ENCODE data around the gene TCP11L2.

GRCh38 chr12:106281804-106282203 is 20.7 kb upstream of the TCP11L2 start:
- no peak for TF ChIP-seq CTCF (IDR thresholded peaks at IDR 0.05; ENCODE audit: low read depth, low read length, poor library complexity, severe bottlenecking)
- TF ChIP-seq EZH2phosphoT487 (IDR thresholded peaks at IDR 0.05; ENCODE audit: borderline replicate concordance, low read length): no peak

Data from DOHH2 (cell line).